Fibroblast of pulmonary artery (primary cell): ENCODE measurements around the gene SLC25A4.

Source experiments
- DNase-seq: peaks from one replicate; pipeline ENCODE4 v3.0.0-alpha.2; 2010; ENCODE audit warnings: low read depth
- H3K4me3 ChIP-seq: replicated peaks from 2 replicates; pipeline ENCODE4 v1.5.1; 2011; ENCODE audit warnings: low read depth, mild to moderate bottlenecking, control low read depth, low read length, moderate library complexity
- TF ChIP-seq, protein P1 (sequence below): IDR thresholded peaks from 2 replicates; pipeline ENCODE4 v1.5.1; 2011; ENCODE audit warnings: mild to moderate bottlenecking, control low read depth, low read length, inconsistent platforms; ENCODE audit errors: missing control alignments

The SLC25A4 gene

GRCh38 chr4:185144601-185145240 lies 1.7 kb downstream of the SLC25A4 start:
- no peak overlapping the region for H3K4me3 ChIP-seq
- no peak for DNase-seq
- TF ChIP-seq, protein P1, sequence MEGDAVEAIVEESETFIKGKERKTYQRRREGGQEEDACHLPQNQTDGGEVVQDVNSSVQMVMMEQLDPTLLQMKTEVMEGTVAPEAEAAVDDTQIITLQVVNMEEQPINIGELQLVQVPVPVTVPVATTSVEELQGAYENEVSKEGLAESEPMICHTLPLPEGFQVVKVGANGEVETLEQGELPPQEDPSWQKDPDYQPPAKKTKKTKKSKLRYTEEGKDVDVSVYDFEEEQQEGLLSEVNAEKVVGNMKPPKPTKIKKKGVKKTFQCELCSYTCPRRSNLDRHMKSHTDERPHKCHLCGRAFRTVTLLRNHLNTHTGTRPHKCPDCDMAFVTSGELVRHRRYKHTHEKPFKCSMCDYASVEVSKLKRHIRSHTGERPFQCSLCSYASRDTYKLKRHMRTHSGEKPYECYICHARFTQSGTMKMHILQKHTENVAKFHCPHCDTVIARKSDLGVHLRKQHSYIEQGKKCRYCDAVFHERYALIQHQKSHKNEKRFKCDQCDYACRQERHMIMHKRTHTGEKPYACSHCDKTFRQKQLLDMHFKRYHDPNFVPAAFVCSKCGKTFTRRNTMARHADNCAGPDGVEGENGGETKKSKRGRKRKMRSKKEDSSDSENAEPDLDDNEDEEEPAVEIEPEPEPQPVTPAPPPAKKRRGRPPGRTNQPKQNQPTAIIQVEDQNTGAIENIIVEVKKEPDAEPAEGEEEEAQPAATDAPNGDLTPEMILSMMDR, result no peak

GRCh38 chr4:185145572-185145971 lies 2.5 kb downstream of the SLC25A4 start:
- no peak for DNase-seq
- no peak overlapping the region for H3K4me3 ChIP-seq
- TF ChIP-seq, protein P1, result no peak

DNA sequence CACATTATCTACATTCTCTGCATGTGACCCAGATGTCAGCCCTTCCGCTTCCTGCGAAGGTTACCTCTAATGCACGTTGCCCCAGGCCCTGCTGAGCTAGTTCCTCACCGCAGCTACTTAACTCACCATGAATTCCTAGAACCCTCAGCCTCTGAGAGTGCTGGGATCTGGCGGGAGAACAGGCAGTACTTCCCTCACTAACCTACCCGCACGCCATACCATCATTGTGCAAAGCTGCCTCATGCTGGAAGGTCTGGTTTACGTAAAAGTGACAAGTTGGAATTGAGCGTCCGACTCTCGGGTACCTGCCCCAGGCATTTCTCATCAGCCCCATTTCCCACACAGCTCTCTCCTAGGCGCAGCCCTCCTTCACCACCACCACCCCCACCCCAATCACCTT lies 6.3 kb downstream of the SLC25A4 start:
- DNase-seq, result no peak
- H3K4me3 ChIP-seq, result no peak overlapping the region
- TF ChIP-seq, protein P1, result no peak

DNA sequence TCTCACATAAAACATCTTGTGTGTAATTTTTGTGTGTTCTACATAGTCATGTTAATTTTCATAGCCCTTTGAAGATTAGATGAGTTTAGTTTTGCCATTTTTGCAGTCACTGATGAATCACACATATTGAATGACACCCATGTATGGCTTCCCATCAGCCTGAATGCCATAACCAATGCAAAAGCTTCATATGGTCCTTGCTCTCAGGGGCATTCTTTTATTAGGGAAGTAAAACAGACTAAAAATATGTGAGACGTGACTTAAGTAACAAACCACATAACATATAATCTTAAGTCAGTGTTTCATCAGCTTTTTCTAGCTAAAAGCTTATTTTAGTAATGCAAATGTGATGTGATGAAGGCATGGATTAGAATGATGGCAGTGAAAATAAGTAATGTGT lies 8.2 kb downstream of the SLC25A4 start:
- TF ChIP-seq, protein P1, result no peak
- no peak for DNase-seq
- no peak overlapping the region for H3K4me3 ChIP-seq

DNA sequence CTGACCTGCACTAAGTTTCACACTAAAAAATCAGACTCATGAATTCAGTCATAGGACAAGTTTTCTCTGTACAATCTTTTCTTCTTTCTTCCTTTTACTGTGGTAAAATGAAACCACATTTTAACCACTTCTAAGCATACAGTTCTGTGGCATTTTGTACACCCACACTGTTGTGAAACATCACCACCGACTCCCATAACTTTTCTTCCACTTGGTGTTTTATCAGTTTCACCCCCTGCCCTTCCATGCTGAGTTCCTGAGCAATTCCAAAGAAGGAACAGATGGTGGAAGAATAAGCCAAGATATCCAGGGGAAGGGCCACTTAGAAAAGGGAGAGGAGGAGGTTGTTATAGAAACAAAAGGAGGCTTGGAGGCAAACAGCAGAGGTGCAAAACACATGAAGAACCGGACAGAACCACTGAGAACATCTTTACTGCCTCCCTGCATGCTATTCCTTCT lies 22.6 kb downstream of the SLC25A4 start:
- DNase-seq, result peak; percentile 87
- no peak overlapping the region for H3K4me3 ChIP-seq
- TF ChIP-seq, protein P1, result no peak

DNA sequence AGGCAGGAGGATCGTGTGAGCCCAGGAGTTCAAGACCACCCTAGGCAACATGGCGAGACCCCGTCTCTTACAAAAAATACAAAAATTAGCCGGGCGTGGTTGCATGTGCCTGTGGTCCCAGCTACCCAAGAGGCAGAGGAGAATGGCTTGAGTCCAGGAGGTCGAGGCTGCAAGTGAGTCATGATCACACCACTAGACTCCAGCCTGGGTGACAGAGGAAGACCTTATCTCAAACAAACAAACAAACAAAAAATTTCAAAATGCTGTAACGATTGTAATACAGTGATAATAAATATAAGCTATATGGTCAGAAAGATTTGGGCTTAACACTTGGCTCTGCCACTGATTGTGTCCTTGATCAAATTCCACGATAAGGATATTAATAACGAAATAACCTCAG lies 24.2 kb downstream of the SLC25A4 start:
- H3K4me3 ChIP-seq, result no peak overlapping the region
- TF ChIP-seq, protein P1, result no peak
- DNase-seq, result peak; percentile 27

- no peak for DNase-seq
- TF ChIP-seq, protein P1, result no peak
- no peak overlapping the region for H3K4me3 ChIP-seq
These were observed 28.5 kb downstream of the SLC25A4 start for GRCh38 chr4:185171373-185172071.
